RWPE1 (cell line): ENCODE results near the gene TET1.
A peak's percentile ranks its signal among the peaks of the same experiment; 100 is the strongest.

Experiments used
- CTCF ChIA-PET: fragments of 350-600 bp; sonication (Branson Sonifier 250); formaldehyde crosslinking; extraction: SDS; loops from one replicate; lab custom pipeline; 2021; lab: Yijun Ruan, JAX
- POLR2A ChIA-PET: fragments of 400-600 bp; formaldehyde crosslinking; extraction: SDS; loops from one replicate; lab custom pipeline; 2020; ENCODE audit warnings: antibody characterized with exemption; ENCODE audit not compliant: low non-redundant PET; lab: Yijun Ruan, JAX
- DNase-seq: peaks from one replicate; pipeline ENCODE4 v3.0.0; 2012; ENCODE audit warnings: low spot score
- H3K27ac ChIP-seq: fragments of 450-650 bp; 2 replicates; pipeline ENCODE4 v1.5.1; 2017
- CTCF ChIP-seq: fragments of 450-650 bp; conservative IDR thresholded peaks from 2 replicates; pipeline ENCODE4 v1.5.1; 2017; ENCODE audit warnings: low read depth, mild to moderate bottlenecking

Gene TET1

GRCh38 chr10:68717435-68717834 lies 157.3 kb downstream of the TET1 start:
- POLR2A ChIA-PET = no interaction called here
- CTCF ChIA-PET = no interaction called here
- TF ChIP-seq CTCF = no peak

GRCh38 chr10:68720793-68721672 lies 160.9 kb downstream of the TET1 start, which contains the start of gene CCAR1:
Gene CCAR1, plus strand, starts transcription at chr10:68721239. Its CDS starts 1,266 bp downstream, at chr10:68722505.
- DNase-seq = peak; percentile 98
- no peak for TF ChIP-seq CTCF
- POLR2A ChIA-PET = interaction anchor here (0.9 kb wide), 1 partner anchor 12 kb away, joined by 3 read pairs; no protein-coding TSS in a partner anchor
- peak within 1 kb of the TSS; percentile 94 for H3K27ac ChIP-seq
- CTCF ChIA-PET = interaction anchor here (0.6 to 1.5 kb wide), 2 partner anchors 66 to 314 kb away, joined by 3 to 4 read pairs; partner anchors contain the start of gene RUFY2

More at GRCh38 chr10:68717435-68717834, 157.3 kb downstream of the TET1 start:
- no peak for DNase-seq
- no peak overlapping the region for H3K27ac ChIP-seq

- no peak for DNase-seq
- TF ChIP-seq CTCF = no peak
- H3K27ac ChIP-seq = peak overlapping the region; percentile 94
- ChIA-PET CTCF (interaction anchor here (0.6 to 1.5 kb wide), 2 partner anchors 66 to 315 kb away, joined by 3 to 4 read pairs; partner anchors contain the start of gene RUFY2), POLR2A (interaction anchor here (0.6 to 0.9 kb wide), 2 partner anchors 12 to 282 kb away, joined by 3 to 4 read pairs; no protein-coding TSS in a partner anchor)
These were observed 161.7 kb downstream of the TET1 start for GRCh38 chr10:68721673-68722335.

GRCh38 chr10:68725016-68725415 lies 164.9 kb downstream of the TET1 start:
- DNase-seq = no peak
- H3K27ac ChIP-seq = no peak overlapping the region
- no peak for TF ChIP-seq CTCF
- CTCF ChIA-PET = interaction anchor here (0.7 to 0.9 kb wide), 4 partner anchors 8 to 864 kb away, joined by 3 to 4 read pairs (median 3); no protein-coding TSS in a partner anchor
- POLR2A ChIA-PET = no interaction called here

GRCh38 chr10:68727146-68727545 lies 167.0 kb downstream of the TET1 start:
- ChIA-PET POLR2A (no interaction called here), CTCF (interaction anchor here (0.5 to 1.0 kb wide), 4 partner anchors 25 to 379 kb away, joined by 3 to 5 read pairs (median 4); no protein-coding TSS in a partner anchor)
- no peak for TF ChIP-seq CTCF
- peak overlapping the region; percentile 35; the same call in 1 of the 2 replicates for H3K27ac ChIP-seq
- no peak for DNase-seq

- no peak for TF ChIP-seq CTCF
- ChIA-PET POLR2A (no interaction called here), CTCF (no interaction called here)
- no peak overlapping the region for H3K27ac ChIP-seq
- DNase-seq = no peak
These were observed 172.5 kb downstream of the TET1 start for GRCh38 chr10:68732651-68733050.
